K562 (cell line): Measurements from ENCODE around the gene FMC1. TPM values are rescaled to one million over a fixed set of nuclear protein-coding genes. Genes with fewer than 3 reads are reported as not detected.

ENCODE experiments used
- ARHGAP35 ChIP-seq: fragments of 450-650 bp; IDR thresholded peaks from 2 replicates; pipeline ENCODE4 v1.6.1; 2018; ENCODE audit not compliant: partially characterized antibody
- CBX1 ChIP-seq: sonication (generic); IDR thresholded peaks from 2 replicates; pipeline ENCODE4 v1.6.1; 2016; ENCODE audit warnings: antibody characterized with exemption, low read depth, mild to moderate bottlenecking
- KLF16 ChIP-seq: IDR thresholded peaks from 2 replicates; pipeline ENCODE4 v1.6.1; 2016; ENCODE audit warnings: antibody characterized with exemption
- MTA2 ChIP-seq: fragments of 450-650 bp; IDR thresholded peaks from 2 replicates; pipeline ENCODE4 v1.6.1; 2016; ENCODE audit warnings: low read depth
- RAD21 ChIP-seq, 2 experiments: fragments of 250-450 bp in 1 of 2; fragments of 450-650 bp in 1 of 2; sonication (Bioruptor Pico) in 1 of 2; formaldehyde crosslinking in 1 of 2; IDR thresholded peaks in 1 of 2; conservative IDR thresholded peaks in 1 of 2; 2 replicates each; pipeline versions ENCODE4 v1.4.0 to v1.8.0; 2020 to 2022; ENCODE audit warnings: mild to moderate bottlenecking in 2 of 2, moderate library complexity in 1 of 2
- SAP30 ChIP-seq: fragments of 200-600 bp; sonication (generic); IDR thresholded peaks from 2 replicates; pipeline ENCODE4 v1.6.1; 2012; ENCODE audit warnings: borderline replicate concordance, low read depth, mild to moderate bottlenecking, moderate library complexity, low read length, control low read depth, inconsistent platforms; ENCODE audit not compliant: insufficient read depth, poor library complexity, severe bottlenecking
- SMAD2 ChIP-seq: fragments of 150-350 bp; IDR thresholded peaks from 2 replicates; pipeline ENCODE4 v1.6.1; 2014; ENCODE audit warnings: low read depth, mild to moderate bottlenecking, low read length
- TGIF2 ChIP-seq: sonication (generic); formaldehyde crosslinking; IDR thresholded peaks from 2 replicates; pipeline ENCODE4 v1.8.1; 2022; ENCODE audit warnings: mild to moderate bottlenecking, missing genetic modification reagents, moderate library complexity
- THRB ChIP-seq: fragments of 450-650 bp; formaldehyde crosslinking; conservative IDR thresholded peaks from 2 replicates; pipeline ENCODE4 v1.4.0; 2022; ENCODE audit warnings: mild to moderate bottlenecking, missing genetic modification characterization
- TSHZ1 ChIP-seq: fragments of 250-450 bp; sonication (Bioruptor Pico); IDR thresholded peaks from 2 replicates; pipeline ENCODE4 v1.4.0; 2020; ENCODE audit warnings: mild to moderate bottlenecking, moderate library complexity
- ZKSCAN3 ChIP-seq: fragments of 250-450 bp; sonication (Bioruptor Pico); IDR thresholded peaks from 2 replicates; pipeline ENCODE4 v1.4.0; 2020
- ZNF232 ChIP-seq: sonication (generic); formaldehyde crosslinking; IDR thresholded peaks from 2 replicates; pipeline ENCODE4 v1.8.0; 2022; ENCODE audit warnings: mild to moderate bottlenecking, missing genetic modification reagents
- ZNF431 ChIP-seq: sonication (generic); formaldehyde crosslinking; IDR thresholded peaks from 2 replicates; pipeline ENCODE4 v1.8.0; 2022; ENCODE audit warnings: mild to moderate bottlenecking, missing genetic modification reagents
- ZNF707 ChIP-seq: fragments of 250-450 bp; sonication (Bioruptor Pico); conservative IDR thresholded peaks from 2 replicates; pipeline ENCODE4 v1.8.0; 2022; ENCODE audit warnings: inconsistent platforms, mild to moderate bottlenecking, moderate library complexity
- polyA plus RNA-seq, 8 experiments: library from polyadenylated mRNA; depleted of rRNA in 4 of 8; stranded (reverse) in 5 of 8; unstranded in 3 of 8; fragments of >200 nt; fragmentation: Nextera tagmentation in 2 of 8; fragmentation: Illumina TruSeq in 1 of 8; extraction: Ambion mirVana in 2 of 8; extraction: Trizol in 1 of 8; gene quantifications; 2 replicates each; pipeline versions ENCODE4 v1.2.1 to v1.2.3, GENCODE V29; 2011 to 2014; ENCODE audit warnings: inconsistent platforms in 1 of 8, missing spikeins in 1 of 8
- total RNA-seq, 7 experiments: library from RNA; depleted of rRNA in 6 of 7; stranded (reverse); fragments of >200 nt in 6 of 7; fragmentation: Illumina TruSeq in 2 of 7; extraction: Trizol in 2 of 7; gene quantifications; 2 replicates each; pipeline versions ENCODE4 v1.2.1 to v1.2.3, GENCODE V29; 2011 to 2021; ENCODE audit warnings: low replicate concordance in 1 of 7
- TF ChIP-seq, protein P1 (sequence below): fragments of 250-450 bp; sonication (Bioruptor Pico); IDR thresholded peaks from 2 replicates; pipeline ENCODE4 v1.5.0; 2021; ENCODE audit warnings: mild to moderate bottlenecking, borderline replicate concordance
- TF ChIP-seq, protein P2 (sequence below): fragments of 250-450 bp; sonication (Bioruptor Pico); IDR thresholded peaks from 2 replicates; pipeline ENCODE4 v1.5.0; 2021
- TF ChIP-seq, protein P3 (sequence below): fragments of 250-450 bp; sonication (Bioruptor Pico); IDR thresholded peaks from 2 replicates; pipeline ENCODE4 v1.5.0; 2021

The FMC1 gene
- total and polyA plus RNA-seq, 9 of the 15 experiments (the other 6 are each of a cell fraction or from before 2014, with no cell fraction given) = 14.0 to 116 (median 29.0) TPM

- TF ChIP-seq THRB (peak; percentile 58; the same call in 1 of the 2 replicates), ZKSCAN3 (CRISPR knock-in tag) (no peak), TGIF2 (CRISPR knock-in tag) (no peak; the same call in 1 of the 2 replicates), ZNF232 (CRISPR knock-in tag) (peak; percentile 87; the same call in 1 of the 2 replicates), CBX1 (peak; percentile 97), ZNF707 (no peak), MTA2 (no peak), ARHGAP35 (peak; percentile 99), TSHZ1 (no peak), SAP30 (peak; percentile 86), ZNF431 (CRISPR knock-in tag) (peak; percentile 89), KLF16 (peak; percentile 30; the same call in 1 of the 2 replicates), SMAD2 (no peak), RAD21 (CRISPR knock-in tag; conservative IDR thresholded peaks at IDR 0.05 in 1 of 2, IDR thresholded peaks at IDR 0.05 in 1 of 2) (no peak)
- TF ChIP-seq, protein P1, sequence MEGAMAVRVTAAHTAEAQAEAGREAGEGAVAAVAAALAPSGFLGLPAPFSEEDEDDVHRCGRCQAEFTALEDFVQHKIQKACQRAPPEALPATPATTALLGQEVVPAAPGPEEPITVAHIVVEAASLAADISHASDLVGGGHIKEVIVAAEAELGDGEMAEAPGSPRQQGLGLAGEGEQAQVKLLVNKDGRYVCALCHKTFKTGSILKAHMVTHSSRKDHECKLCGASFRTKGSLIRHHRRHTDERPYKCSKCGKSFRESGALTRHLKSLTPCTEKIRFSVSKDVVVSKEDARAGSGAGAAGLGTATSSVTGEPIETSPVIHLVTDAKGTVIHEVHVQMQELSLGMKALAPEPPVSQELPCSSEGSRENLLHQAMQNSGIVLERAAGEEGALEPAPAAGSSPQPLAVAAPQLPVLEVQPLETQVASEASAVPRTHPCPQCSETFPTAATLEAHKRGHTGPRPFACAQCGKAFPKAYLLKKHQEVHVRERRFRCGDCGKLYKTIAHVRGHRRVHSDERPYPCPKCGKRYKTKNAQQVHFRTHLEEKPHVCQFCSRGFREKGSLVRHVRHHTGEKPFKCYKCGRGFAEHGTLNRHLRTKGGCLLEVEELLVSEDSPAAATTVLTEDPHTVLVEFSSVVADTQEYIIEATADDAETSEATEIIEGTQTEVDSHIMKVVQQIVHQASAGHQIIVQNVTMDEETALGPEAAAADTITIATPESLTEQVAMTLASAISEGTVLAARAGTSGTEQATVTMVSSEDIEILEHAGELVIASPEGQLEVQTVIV = no peak
- TF ChIP-seq, protein P2, sequence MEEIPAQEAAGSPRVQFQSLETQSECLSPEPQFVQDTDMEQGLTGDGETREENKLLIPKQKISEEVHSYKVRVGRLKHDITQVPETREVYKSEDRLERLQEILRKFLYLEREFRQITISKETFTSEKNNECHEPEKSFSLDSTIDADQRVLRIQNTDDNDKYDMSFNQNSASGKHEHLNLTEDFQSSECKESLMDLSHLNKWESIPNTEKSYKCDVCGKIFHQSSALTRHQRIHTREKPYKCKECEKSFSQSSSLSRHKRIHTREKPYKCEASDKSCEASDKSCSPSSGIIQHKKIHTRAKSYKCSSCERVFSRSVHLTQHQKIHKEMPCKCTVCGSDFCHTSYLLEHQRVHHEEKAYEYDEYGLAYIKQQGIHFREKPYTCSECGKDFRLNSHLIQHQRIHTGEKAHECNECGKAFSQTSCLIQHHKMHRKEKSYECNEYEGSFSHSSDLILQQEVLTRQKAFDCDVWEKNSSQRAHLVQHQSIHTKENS (CRISPR knock-in tag) = no peak
- TF ChIP-seq, protein P3, sequence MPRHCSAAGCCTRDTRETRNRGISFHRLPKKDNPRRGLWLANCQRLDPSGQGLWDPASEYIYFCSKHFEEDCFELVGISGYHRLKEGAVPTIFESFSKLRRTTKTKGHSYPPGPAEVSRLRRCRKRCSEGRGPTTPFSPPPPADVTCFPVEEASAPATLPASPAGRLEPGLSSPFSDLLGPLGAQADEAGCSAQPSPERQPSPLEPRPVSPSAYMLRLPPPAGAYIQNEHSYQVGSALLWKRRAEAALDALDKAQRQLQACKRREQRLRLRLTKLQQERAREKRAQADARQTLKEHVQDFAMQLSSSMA = peak; percentile 92; the same call in 1 of the 2 replicates
Observed at GRCh38 chr7:139359366-139360209, 18.5 kb downstream of the FMC1 start, which contains the start of gene LUC7L2 (continued).
